Stimulated activated CD8-positive, alpha-beta memory T cell treated with anti-CD3 and anti-CD28 coated beads, Interleukin-7, amount 100 ng/mL, for 4 hours (primary cell): Measurements from ENCODE around the gene VGF.

Experiments used
- DNase-seq, 2 donors: peaks; one replicate each; pipeline ENCODE4 v3.0.0-alpha.2; 2020; ENCODE audit warnings: low read depth in 2 of 2

Gene VGF

DNA sequence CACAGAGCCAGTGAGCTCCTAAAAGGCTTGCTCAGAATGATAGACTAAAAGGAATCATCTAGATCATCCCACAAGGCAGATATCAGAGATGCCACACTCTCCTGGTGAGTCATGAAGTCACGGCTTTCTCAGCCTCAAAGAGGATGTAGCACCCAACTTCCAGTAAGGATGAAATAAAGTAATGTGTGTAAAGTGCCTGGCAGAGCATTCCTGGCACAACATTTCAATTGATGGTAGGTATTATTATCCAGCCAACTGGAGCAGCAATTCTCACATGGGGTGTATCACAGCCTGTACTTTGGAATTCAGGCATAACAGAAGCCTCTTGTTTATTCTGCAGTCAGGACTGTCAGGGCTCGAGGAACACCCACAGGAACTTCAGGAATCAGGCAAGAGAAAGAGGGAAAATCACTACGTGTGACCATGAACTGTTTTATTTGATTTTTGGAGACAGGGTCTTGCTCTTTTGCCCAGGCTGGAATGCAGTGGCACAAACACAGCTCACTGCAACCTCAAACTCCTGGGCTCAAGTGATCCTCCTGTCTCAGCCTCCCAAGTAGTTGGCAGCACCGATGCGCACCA, 20.0 kb upstream of the VGF start:
- DNase-seq, result no peak

DNA sequence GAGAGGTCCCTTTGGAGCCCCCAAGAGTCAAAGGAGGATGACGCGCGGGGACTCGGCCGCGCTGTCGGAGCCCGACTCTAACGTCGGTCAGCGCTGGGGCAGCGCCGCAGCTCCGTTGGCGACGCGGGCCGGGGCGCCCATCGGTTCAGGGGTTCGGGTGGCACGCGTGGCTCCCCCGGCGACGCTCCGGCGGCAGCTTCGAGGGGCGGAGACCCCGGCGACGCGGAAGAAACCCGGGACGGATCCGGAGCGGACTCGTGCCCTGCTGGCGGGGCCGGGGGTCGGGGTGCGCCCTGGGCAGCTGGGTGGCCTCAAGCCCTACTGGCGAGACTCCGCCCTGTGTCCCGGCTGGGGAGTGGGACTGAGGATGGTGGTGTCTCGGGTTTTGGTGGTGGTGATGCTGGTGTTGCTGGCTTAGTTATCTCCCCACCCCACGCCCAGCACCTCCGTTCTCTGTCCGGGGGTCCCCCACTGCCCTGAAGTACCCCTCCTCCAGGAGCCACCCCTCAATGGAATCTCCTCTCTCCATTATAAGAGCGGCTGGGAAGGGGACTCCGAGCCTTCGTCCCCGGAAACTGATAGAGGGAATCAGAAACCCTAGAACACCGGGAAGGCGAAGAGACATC, 14.9 kb upstream of the VGF start, which contains the start of gene NAT16:
TSS of gene NAT16 (minus strand) at position 164 of the 626 bp plus-strand sequence. CDS start 5,486 bp downstream, outside the sequence.
- DNase-seq, result no peak

DNA sequence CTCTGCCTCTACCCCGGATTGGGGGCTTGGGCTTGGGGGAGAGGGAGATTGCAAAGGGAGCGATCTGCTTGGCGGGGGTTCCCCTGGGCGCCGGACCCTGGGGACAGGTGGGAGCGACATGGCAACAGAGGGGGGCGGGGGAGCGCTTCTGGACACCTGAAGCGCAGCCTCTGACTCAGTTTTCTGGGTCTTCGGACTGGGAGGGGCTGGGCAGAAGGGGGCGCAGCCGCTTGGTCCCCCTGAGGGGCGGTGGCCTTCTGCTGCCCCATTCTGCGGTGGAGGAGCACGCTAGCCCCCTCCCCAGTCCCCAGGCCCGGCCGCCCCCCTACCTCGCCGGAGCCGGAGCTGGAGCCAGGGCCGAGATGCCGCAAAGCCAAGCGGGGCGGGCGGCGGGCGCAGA, 14.3 kb upstream of the VGF start:
- DNase-seq, result no peak

DNA sequence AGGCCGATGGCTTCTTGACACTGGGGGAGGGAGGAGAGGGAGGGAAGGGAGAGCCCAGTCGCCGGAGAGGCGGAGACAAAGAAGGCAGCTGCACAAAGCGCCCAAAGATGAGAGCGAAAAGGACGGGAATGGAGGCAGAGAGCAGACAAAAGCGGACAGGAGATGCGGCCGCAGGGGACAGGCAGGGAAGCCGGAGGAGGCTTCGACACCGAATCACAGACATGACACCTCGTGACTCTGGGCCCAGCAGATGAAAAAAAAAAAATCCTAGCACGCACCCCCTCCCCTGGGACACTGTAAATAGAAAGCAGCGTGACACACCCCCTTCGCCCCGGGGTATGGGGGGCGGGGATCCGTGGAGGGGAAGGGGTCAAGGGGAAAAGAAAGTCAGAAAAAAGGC, 13.7 kb upstream of the VGF start:
- DNase-seq, result no peak

DNA sequence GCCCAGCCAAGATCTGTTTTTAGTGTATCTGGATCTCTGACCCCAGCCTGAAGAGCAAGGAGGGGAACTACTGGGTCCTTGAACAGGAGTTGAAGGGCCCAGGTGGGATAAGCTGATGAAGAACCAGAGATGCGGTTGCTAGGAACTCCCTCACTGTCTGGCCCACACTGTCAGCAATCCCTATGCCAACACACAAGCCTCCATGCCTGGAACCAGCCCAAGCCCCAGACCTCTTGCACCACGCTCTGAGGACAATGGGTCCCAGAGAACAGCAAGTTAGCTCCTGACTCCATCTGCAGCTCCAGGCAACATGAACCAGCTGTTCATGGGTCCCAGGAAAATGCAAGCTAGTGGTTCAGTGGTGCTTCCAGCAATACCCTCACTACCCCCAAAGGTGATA, 12.3 kb upstream of the VGF start:
- no peak for DNase-seq

DNA sequence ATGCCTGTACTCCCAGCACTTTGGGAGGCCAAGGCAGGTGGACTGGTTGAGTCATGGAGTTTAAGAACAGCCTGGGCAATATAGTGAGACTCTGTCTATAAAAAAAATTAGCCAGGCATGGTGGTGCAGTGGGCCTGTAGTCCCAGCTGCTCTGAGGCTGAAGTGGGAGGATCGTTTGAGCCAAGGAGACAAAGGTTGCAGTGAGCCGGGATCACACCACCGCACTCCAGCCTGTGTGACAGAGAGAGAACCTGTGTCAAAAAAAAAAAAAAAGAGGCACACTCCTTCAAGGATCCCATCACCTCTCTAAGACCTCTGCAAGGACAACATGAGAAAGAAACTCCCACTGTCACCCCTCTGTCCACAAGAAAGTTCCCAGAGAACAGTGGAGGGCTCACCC, 10.3 kb upstream of the VGF start:
- no peak for DNase-seq

DNA sequence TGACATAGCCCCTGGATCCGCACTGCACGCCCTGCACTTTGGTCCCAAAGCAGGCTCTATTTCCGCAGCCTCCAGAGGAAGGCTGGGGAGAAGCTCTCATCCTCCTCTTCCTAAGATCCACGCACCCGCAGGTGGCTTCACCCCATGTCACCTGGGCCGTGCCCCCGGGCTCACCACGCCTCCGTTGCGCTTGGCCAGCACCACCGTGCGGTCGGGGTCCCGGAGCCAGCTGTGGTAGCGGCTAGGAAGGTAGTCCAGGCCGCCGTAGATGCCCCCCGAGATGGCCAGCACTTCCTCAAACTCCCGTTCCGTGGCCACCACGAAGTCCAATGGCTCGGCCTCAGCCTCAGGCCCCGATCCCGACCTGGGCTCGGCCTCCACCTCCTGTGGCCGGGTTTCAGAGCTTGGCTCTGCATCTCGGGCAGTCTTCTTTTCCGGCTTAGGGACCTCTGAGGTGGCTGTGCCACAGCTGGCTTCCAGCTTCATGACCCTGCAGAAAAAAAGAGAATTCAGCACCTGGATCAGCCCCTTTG, 9.0 kb upstream of the VGF start:
- no peak for DNase-seq

DNA sequence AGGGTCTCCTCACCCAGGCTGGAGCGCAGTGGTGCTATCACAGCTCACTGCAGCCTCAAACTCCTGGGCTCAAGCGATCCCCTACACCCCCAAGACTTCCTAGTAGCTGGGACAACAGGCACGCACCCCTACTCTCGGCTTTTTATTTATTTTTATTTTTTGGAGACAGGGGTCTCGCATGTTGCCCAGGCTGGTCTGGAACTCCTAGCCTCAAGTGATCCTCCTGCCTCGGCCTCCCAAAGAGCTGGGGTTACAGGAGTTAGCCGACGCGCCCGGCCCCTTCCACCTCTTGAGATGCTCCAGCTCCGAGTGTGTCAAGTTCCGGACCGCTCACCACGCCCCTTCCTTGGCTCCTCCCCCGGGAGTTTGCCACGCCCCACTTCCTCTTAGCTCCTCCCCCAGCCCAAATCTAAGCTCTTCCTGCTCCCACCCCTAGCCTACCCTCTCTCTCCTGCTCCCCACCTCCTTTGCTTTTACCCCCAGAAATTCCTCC, 8.4 kb upstream of the VGF start:
- DNase-seq, result no peak

DNA sequence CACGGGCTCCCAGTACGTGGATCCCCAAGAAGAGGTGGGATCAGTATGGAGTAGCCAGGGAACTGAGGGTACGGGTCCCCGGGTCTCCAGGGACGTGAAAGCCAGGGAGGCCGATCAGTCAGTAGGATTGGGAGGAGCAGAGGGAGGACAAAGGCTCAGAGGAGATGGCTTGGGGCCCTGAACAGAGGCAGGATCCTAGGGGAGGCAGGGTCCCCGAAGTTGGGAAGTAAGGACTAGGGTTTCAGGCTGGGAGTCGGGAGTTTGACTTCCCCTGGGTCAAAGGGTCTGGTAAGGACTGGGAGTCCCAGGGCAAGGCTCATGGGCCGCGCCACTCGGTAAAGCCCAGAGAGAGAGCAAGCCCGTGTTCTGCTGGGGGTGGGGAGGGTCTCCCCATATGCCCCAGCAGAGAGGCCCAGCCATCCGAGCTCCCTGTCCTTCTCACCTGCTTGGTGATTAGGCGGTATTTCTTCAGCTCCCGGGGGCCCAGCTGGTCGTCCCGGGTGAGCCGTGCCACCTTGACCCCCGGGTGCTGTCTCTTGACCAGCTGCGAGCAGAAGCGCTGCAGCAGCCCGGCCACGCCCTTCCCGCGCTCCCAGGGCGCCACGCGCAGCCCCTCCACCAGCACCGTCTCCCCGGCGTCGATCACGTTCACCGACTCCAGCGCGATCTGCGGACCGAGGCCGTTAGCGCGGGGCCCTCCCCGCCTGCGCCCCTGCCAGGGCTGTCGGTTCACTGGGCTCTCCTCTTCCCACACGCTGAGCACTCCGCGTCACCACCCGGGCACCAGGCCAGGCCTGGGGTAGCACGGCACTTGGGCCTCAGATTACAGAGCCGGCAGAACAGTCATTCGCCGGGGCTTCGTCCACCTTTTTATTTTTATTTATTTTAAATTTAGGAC, 7.7 kb upstream of the VGF start:
- DNase-seq, result no peak

DNA sequence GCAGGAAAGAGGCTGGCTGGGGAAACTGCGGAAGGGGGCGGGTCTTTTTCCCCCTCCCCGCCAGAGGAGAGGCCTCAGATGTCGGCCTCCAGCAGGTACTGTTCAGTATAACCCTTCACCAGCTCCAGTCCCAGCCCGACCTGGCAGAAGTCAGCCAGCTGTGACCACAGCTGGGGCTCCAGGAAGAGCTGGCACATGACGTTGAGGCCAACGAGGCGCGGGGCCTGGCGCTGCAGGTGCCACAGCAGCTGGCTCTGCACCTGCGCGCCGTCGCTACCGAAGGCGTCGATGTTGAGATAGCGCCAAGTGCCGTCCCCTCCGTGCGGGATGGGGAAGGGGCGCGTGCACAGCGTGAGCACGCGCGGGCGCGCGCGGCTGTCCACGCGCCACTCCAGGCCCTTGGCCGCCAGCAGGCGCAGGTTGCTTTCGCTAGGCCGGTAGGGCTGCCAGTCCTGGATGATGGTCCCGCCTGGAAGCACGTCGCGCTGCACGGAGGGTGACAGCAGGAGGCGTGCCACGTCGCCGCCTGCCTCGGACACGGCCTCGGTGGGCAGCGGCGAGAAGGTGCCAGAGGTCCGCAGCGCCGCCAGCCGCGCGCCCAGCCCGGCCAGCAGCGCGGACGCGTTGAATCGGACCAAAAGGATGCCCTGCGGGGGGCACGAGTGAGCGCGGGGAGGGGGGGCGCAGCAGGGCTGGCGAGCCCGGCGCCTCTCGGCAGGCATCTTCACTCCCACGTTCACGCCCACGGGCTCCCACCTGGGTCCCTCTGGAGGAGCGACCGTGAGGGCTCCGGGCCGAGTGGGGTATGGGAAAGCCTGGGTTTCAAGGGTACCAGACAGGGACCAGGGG, 6.9 kb upstream of the VGF start:
- DNase-seq, result no peak

DNA sequence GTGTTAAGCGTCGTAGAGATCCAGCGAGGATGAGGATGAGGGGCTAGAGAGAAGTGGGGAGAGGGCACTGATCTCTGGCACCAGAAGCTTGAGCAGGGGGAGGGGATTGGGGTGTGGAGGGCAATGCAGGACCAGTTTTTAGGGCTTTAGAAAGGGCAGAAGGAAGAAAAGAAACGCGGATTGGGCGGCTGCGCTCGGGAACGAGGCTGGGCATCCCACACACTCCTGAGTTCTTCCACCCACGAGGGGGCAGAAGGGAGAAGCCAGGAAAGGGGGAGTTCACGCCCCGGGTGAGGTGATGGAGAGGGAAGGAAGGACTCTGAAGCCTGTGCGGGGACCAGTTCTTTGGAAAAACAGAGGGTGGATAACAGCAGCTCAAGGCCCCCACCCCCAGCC, 6.1 kb upstream of the VGF start:
- no peak for DNase-seq

DNA sequence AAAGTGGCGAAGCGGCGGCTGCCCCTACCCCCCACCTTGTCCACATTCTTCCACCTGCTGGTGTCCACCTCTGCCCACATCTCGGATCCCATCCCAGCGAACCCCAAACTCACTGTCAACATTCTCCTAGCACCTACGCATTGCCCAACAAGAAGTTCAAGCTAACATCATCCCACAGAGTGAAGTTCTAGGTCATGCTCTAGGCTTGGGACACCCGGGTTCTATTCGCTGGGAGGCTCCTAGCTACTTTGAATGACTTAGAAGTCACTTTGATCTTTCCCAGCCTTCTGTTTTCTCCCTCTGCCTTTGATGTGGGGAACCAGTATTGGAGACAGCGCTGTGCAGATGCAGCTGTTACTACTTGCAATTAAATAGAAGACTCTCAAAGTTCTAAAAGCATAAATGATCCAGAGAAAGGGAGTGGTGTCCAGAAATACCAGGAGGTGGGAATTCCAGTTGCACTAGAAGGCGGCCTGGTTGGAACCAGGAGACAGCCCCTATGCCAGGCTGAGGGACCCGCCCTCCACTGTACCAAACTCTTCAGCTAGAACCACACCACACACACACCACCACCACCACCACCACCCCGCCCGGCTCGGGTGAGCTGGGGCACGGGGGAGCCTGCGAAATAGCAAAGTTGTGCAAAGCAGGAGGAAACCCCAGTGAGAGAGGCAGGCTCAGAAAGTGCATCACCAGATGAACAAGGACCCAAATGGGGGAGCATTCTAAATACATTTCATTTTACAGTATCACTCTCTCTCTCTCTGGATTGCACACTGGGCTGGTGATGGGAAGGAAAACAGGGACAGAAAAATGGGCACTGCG, 5.5 kb upstream of the VGF start:
- no peak for DNase-seq

DNA sequence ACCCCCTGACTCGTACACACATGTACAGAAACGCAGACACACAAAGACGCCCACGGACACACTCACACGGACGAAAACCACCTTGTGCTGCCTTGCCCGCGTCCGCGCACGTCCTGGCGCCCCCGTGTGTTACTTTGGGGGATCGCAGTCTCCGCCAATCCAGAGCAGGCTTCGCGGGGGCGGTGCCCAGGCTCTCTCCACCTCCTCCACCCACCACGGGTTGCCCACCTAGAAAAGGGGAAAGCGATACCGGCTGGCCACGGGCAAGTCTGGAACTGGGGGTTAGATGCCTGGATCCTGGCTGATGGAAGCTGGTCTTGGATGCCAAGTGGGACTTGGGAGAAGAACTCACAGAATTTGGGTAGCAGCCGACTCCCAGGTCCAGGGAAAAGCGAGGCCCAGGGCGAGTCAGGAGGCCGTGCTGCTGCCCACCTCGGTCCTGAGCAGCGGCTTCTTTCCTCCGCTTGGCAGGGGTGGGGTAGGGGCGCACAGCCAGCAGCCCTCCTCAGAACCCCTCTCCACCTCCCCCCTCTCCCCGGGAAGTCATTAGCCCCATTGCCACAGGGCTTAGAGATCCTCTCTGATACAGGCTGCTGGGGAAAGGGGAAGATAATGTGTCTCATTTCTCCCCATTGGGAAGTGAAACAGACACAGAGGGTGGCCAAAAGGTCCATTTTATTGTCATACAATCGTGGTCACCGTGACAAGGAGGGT, 4.6 kb upstream of the VGF start:
- peak; percentile 74 to 75 for DNase-seq

DNA sequence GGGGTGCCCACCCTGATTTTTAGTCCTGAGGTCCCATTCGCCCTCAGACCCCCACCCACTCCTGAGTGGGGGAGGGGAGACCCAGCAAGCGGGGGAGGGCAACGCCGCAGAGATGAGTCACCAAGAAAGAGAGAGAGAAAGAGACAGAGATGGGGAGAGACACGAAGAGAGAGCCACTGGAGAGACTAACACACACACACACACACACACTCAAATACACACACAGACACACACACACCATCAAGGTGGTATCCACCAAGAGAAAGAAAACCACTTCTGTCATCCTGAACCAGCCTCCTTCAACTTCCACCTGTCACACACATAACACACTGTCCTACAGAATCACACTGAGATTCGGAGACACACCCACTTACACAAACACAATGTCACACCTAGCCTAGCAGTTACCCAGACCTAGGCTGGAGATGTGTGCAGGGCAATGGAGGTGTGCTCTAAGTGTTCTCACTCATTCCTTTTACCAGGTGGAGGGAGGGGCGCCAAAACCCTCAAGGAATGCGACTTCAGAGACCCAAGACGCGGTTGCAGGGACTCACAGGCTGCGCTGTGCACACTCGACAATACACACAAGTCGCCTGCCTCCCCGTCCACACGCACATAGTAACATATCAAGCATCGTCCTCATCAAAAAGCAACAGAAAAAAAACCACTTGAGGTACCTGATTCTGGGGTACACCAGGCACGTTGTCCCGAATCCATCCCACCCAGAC, 3.9 kb upstream of the VGF start:
- DNase-seq, result no peak

DNA sequence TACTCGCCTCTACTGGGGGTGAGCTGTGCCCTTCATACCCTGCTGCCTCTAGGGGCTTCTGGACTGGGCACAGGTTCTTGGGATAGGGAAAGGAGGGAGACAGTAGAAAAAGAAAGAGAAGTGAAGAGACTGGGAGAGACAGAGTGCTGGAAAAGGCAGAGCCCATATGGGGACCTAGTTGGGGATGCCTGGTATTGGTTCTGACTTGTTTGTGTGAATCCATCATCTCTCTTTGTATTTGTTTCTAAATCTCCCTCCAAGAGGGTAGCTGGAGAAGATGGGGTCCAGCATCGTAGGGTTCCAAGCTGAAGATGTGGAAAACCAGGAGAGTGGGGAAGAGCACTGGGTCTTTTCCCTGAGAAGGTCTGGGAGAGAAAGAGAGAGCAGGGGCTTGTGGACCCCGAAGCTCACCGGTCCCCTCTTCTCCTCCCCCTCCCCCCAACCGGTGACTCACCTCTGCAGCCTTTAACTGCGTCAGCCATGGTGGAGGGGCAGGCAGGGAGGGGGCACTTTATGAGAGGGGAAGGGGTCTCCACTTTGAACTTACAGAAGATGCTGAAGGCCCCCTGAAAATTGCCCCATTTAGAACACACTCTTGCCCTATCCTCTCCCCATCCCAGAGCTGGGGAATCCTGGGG, 3.2 kb upstream of the VGF start:
- DNase-seq, result no peak

DNA sequence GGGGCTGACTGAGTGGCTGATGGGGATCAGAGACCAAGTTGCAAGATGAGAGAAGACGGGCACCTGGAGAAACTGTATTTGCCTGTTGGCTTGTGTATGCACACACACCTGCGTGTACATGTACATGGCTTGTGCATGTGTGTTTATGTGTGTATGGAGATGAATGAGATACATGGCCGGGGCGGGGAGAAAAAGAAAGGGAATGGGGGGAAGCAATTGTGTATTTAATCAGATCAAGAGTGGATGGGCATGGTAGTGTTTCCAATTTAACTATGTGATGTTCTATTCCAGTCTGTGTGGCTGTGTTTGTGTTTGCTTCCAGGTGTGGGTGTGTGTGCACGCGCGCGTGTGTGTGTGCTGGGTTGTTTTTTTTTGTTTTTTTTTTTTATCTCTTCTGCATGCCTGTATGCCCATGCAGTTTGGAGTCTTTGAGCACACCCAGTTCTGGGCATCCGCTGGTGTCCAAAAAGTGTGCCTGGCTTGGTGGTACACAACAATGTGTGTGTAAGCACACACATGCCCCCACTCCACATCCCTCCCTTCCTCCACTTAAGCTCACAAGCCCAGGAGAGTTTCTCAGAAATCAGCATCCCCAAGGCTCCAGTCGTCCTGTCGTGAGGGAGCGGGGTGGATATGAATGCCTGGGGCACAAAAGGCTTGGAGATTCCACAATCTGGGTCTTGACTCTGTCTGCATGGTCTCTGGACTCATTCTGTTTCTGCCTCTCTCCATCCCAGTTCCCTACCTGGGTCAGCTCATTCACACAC, 2.5 kb upstream of the VGF start:
- DNase-seq, result no peak

DNA sequence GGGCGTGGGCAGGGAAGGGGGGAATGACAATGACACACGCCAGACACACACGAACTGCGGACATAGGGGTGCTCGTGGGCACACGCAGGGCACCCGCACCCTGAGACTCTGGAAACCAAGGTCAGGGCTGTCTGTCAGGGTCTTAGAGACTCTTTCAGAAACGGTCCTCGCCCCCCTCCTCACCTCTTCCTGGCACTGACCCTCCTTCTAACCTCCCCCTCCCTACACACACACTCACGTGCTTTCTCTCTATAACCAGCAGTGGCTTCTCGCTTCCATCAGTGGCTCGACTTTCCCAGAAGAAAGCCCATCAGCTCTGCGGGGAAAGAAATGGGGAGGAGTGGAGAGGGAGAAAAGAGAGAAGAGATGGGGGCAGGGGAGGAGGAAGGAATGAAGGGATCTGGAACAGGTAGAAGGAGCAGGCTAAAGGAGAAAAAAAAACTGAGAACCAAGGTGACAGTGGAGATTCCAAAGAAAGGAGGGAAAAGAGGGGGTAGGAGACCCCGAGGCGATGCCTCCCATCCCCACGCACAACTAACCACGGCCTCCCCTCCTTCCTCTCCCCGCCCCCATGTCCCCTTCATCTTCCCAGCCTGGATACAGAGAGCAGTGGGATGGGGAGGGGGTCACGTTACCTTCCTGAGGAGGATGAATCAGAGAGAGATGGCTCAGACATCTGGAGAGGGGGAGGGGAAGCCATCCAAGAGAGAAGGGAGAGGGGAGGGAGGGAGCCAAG, 1.7 kb upstream of the VGF start:
- no peak for DNase-seq

DNA sequence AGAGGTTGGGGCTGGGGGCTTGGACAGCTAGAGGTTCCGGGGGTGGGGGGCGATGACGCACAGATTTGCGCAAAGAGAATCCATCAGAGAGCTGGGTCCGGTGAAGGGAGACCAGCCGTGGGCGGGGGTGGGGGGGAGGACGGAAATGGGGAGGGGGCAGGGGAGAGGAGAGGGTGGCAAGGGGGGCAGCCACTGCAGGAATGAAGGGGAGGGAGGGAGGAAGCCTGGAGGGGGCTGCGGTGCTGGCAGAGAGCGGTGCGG, 1.2 kb upstream of the VGF start:
- no peak for DNase-seq
